ENCODE measurements around the gene TEN1. TPM values are rescaled to one million over a fixed set of nuclear protein-coding genes. Genes with fewer than 3 reads are reported as not detected.

TEN1 gene
- total and polyA plus RNA-seq, 9 of the 15 experiments (the other 6 are each of a cell fraction or from before 2014, with no cell fraction given), result 1.3 to 25.7 (median 10.1) TPM

DNA sequence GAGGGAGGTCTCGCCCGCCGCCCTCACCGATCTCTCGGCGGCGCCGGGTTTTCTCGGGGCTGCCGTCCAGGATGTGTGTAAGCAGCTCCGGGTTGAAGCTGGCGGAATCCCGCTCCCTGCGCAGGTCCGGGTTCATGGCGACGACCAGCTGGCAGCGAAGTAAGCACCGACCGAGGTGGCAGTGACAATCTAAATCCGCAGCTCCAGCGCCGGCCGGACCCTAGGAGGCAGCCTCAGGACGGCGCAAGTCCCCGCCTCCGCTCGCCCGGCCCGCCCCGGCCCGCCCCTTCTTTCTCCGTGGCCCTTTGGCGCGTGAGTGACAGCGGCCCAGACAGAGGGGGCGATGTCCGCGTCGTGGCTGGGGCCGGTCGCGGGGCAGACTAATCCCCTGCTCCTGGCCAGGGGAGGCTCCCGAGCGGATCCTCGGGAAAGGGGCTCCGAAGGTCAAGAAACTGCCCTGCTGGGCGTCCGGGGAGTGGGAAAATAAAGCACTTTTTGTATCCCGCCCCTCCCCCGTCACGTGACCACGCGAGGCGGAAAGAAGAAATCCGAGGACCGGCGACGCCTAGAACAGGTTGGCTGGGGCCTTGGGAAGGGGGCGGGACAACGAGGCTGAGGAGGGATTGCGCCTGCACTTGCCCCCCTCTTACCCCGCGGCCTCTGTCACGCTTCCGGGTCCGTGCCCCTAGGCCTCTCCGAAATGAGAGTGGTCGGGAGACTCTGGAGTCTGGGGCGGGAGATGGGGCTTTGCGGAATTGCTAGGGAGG, at the start of gene TEN1, which contains the start of gene ACOX1 (continued):
- TF ChIP-seq RFX7 (CRISPR knock-in tag; IDR thresholded peaks at IDR 0.05) (no peak), SP2 (IDR thresholded peaks at IDR 0.05; ENCODE audit: extremely low read depth, low read depth, low read length, poor library complexity, severe bottlenecking) (no peak), SRSF3 (IDR thresholded peaks at IDR 0.05; ENCODE audit: insufficient read depth, low read length) (no peak), BRD9 (IDR thresholded peaks at IDR 0.05; ENCODE audit: low read depth, partially characterized antibody) (no peak), NUFIP1 (IDR thresholded peaks at IDR 0.05; ENCODE audit: partially characterized antibody) (no peak), CTBP1 (IDR thresholded peaks at IDR 0.05; ENCODE audit: borderline replicate concordance) (peak; percentile 45), GABPB1 (CRISPR knock-in tag; IDR thresholded peaks at IDR 0.05) (peak; percentile 72; the same call in 1 of the 2 replicates), ZZZ3 (IDR thresholded peaks at IDR 0.05) (no peak), TEAD2 (tag; IDR thresholded peaks at IDR 0.05) (no peak), SPI1 (IDR thresholded peaks at IDR 0.05; ENCODE audit: borderline replicate concordance, low read depth, low read length) (no peak), KLF10 (CRISPR knock-in tag; IDR thresholded peaks at IDR 0.05) (no peak), BACH1 (tag; IDR thresholded peaks at IDR 0.05) (no peak), KLF6 (CRISPR knock-in tag; IDR thresholded peaks at IDR 0.05; ENCODE audit: borderline replicate concordance) (peak; percentile 65; the same call in 1 of the 2 replicates), ESRRA (IDR thresholded peaks at IDR 0.05; ENCODE audit: borderline replicate concordance, low read depth) (peak; percentile 26; the same call in 1 of the 2 replicates), ERF (CRISPR knock-in tag; IDR thresholded peaks at IDR 0.05) (0 out of 2 replicates have a peak, but pooled peaks have one; percentile 33), KDM5B (IDR thresholded peaks at IDR 0.05; ENCODE audit: insufficient replicate concordance, low read depth, low read length) (peak; percentile 62), ZNF584 (CRISPR knock-in tag; IDR thresholded peaks at IDR 0.05; ENCODE audit: low read depth) (no peak), HOXB6 (CRISPR knock-in tag; IDR thresholded peaks at IDR 0.05; ENCODE audit: borderline replicate concordance) (no peak), ARNT (IDR thresholded peaks at IDR 0.05) (peak in 1 of 2 experiments; percentile 50; a peak in 2 of 4 replicates), ZNF408 (CRISPR knock-in tag; IDR thresholded peaks at IDR 0.05; ENCODE audit: low read depth) (no peak), EP400 (IDR thresholded peaks at IDR 0.05) (peak; percentile 92)
- TF ChIP-seq, protein P1, sequence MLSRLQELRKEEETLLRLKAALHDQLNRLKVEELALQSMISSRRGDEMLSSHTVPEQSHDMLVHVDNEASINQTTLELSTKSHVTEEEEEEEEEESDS (CRISPR knock-in tag; IDR thresholded peaks at IDR 0.05), result no peak
- TF ChIP-seq, protein P2, sequence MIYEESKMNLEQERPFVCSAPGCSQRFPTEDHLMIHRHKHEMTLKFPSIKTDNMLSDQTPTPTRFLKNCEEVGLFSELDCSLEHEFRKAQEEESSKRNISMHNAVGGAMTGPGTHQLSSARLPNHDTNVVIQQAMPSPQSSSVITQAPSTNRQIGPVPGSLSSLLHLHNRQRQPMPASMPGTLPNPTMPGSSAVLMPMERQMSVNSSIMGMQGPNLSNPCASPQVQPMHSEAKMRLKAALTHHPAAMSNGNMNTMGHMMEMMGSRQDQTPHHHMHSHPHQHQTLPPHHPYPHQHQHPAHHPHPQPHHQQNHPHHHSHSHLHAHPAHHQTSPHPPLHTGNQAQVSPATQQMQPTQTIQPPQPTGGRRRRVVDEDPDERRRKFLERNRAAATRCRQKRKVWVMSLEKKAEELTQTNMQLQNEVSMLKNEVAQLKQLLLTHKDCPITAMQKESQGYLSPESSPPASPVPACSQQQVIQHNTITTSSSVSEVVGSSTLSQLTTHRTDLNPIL (CRISPR knock-in tag; IDR thresholded peaks at IDR 0.05), result no peak
- TF ChIP-seq, protein P3, sequence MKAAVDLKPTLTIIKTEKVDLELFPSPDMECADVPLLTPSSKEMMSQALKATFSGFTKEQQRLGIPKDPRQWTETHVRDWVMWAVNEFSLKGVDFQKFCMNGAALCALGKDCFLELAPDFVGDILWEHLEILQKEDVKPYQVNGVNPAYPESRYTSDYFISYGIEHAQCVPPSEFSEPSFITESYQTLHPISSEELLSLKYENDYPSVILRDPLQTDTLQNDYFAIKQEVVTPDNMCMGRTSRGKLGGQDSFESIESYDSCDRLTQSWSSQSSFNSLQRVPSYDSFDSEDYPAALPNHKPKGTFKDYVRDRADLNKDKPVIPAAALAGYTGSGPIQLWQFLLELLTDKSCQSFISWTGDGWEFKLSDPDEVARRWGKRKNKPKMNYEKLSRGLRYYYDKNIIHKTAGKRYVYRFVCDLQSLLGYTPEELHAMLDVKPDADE (conservative IDR thresholded peaks at IDR 0.05; ENCODE audit: control insufficient read depth, low read depth, low read length), result peak; percentile 14; the same call in 1 of the 2 replicates
- TF ChIP-seq, protein P4, sequence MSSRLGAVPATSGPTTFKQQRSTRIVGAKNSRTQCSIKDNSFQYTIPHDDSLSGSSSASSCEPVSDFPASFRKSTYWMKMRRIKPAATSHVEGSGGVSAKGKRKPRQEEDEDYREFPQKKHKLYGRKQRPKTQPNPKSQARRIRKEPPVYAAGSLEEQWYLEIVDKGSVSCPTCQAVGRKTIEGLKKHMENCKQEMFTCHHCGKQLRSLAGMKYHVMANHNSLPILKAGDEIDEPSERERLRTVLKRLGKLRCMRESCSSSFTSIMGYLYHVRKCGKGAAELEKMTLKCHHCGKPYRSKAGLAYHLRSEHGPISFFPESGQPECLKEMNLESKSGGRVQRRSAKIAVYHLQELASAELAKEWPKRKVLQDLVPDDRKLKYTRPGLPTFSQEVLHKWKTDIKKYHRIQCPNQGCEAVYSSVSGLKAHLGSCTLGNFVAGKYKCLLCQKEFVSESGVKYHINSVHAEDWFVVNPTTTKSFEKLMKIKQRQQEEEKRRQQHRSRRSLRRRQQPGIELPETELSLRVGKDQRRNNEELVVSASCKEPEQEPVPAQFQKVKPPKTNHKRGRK (tag; IDR thresholded peaks at IDR 0.05), result no peak
